ENCODE measurements around the gene RAB3C.

DNA sequence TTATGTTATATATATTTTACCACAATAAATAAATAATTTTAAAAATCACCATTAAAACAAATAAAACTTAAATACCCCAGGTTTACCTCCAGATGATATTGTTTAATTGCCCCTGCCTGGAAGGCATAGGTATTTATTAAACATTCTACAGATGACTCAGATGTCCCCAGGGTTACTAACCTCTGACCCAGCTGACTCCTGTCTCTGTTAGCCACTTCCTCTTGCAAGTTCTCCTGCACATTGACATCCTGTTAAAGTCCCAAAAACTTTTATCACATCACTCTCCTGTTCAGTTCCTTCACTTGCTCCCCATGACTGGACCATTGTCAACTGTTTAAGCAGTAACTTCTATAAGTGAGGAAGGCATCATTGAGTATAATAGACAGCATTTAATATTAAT, 37.0 kb upstream of the RAB3C start:
- TF ChIP-seq, protein P1, sequence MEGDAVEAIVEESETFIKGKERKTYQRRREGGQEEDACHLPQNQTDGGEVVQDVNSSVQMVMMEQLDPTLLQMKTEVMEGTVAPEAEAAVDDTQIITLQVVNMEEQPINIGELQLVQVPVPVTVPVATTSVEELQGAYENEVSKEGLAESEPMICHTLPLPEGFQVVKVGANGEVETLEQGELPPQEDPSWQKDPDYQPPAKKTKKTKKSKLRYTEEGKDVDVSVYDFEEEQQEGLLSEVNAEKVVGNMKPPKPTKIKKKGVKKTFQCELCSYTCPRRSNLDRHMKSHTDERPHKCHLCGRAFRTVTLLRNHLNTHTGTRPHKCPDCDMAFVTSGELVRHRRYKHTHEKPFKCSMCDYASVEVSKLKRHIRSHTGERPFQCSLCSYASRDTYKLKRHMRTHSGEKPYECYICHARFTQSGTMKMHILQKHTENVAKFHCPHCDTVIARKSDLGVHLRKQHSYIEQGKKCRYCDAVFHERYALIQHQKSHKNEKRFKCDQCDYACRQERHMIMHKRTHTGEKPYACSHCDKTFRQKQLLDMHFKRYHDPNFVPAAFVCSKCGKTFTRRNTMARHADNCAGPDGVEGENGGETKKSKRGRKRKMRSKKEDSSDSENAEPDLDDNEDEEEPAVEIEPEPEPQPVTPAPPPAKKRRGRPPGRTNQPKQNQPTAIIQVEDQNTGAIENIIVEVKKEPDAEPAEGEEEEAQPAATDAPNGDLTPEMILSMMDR (conservative IDR thresholded peaks at IDR 0.05 in 1 of 2, IDR thresholded peaks at IDR 0.05 in 1 of 2; ENCODE audit: low read depth in 1 of 2, low read length in 2 of 2): no peak
- no peak for TF ChIP-seq EZH2 (IDR thresholded peaks at IDR 0.05; ENCODE audit: low read length, missing control alignments)
